HUES48 (cell line): Measurements from ENCODE around the gene PFN3.

Experiments
- H3K27ac ChIP-seq: one replicate; pipeline ENCODE4 v1.7.0; 2013; ENCODE audit warnings: low read depth, low read length, inconsistent platforms
- H3K27me3 ChIP-seq: 2 replicates; pipeline ENCODE4 v1.6.1; 2013; ENCODE audit warnings: mild to moderate bottlenecking, low read length; ENCODE audit not compliant: control insufficient read depth, insufficient read depth
- H3K36me3 ChIP-seq: 2 replicates; pipeline ENCODE4 v1.6.1; 2013; ENCODE audit warnings: low read length; ENCODE audit not compliant: control insufficient read depth, insufficient read depth
- H3K4me1 ChIP-seq: 2 replicates; pipeline ENCODE4 v1.6.1; 2013; ENCODE audit warnings: mild to moderate bottlenecking, low read length; ENCODE audit not compliant: control insufficient read depth, insufficient read depth
- H3K4me3 ChIP-seq: 2 replicates; pipeline ENCODE4 v1.5.1; 2013; ENCODE audit warnings: mild to moderate bottlenecking, low read depth, low read length
- H3K9ac ChIP-seq: 2 replicates; pipeline ENCODE4 v1.6.1; 2013; ENCODE audit warnings: mild to moderate bottlenecking, low read depth, low read length, moderate library complexity
- H3K9me3 ChIP-seq: 2 replicates; pipeline ENCODE4 v1.6.1; 2013; ENCODE audit warnings: low read length; ENCODE audit not compliant: control insufficient read depth, insufficient read depth

PFN3 gene

GRCh38 chr5:177434942-177435738 is 34.7 kb upstream of the PFN3 start:
- no peaks in the 10 kb centered on the region for H3K27me3 ChIP-seq
- no peak overlapping the region for H3K9ac ChIP-seq
- peaks cover 75% of the 10 kb centered on the region for H3K36me3 ChIP-seq
- no peak overlapping the region for H3K27ac ChIP-seq
- H3K4me1 ChIP-seq: peaks cover 5% of the 10 kb centered on the region; the same call in 1 of the 2 replicates
- H3K4me3 ChIP-seq: no peak overlapping the region
- no peaks in the 10 kb centered on the region for H3K9me3 ChIP-seq

DNA sequence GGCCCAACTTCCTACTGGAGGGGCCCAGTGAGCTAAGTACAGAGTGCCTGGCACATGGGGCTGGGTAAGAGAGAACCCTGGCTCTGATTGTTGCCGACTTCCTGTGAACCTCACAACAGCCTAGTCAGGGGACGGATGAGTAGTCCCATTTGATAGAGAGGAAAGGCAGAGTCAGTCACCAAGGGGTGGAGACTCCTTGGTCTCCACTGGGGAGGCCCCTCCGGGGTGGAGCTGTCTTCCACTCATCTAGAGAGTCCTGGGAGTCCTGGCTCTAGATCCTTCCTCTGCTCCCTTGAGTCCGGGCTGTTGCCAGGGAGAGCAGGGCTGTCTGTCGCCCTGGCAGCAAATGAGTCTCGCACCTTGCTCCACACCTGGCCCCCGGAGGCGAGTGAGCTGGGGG is 34.0 kb upstream of the PFN3 start:
- peaks cover 79% of the 10 kb centered on the region for H3K36me3 ChIP-seq
- no peaks in the 10 kb centered on the region for H3K4me1 ChIP-seq
- no peaks in the 10 kb centered on the region for H3K9me3 ChIP-seq
- H3K27ac ChIP-seq: no peak overlapping the region
- H3K4me3 ChIP-seq: no peak overlapping the region
- H3K9ac ChIP-seq: no peak overlapping the region
- H3K27me3 ChIP-seq: no peaks in the 10 kb centered on the region

- peaks cover 77% of the 10 kb centered on the region for H3K36me3 ChIP-seq
- no peaks in the 10 kb centered on the region for H3K9me3 ChIP-seq
- no peak overlapping the region for H3K4me3 ChIP-seq
- H3K4me1 ChIP-seq: no peaks in the 10 kb centered on the region
- H3K27me3 ChIP-seq: no peaks in the 10 kb centered on the region
- H3K9ac ChIP-seq: no peak overlapping the region
- no peak overlapping the region for H3K27ac ChIP-seq
These were observed 33.3 kb upstream of the PFN3 start for GRCh38 chr5:177433658-177434217.

- Histone ChIP-seq H3K9ac (no peak overlapping the region), H3K36me3 (peaks cover 72% of the 10 kb centered on the region), H3K9me3 (no peaks in the 10 kb centered on the region), H3K27me3 (no peaks in the 10 kb centered on the region), H3K27ac (no peak overlapping the region), H3K4me3 (no peak overlapping the region), H3K4me1 (no peaks in the 10 kb centered on the region)
These were observed 32.6 kb upstream of the PFN3 start for GRCh38 chr5:177432839-177433657.

DNA sequence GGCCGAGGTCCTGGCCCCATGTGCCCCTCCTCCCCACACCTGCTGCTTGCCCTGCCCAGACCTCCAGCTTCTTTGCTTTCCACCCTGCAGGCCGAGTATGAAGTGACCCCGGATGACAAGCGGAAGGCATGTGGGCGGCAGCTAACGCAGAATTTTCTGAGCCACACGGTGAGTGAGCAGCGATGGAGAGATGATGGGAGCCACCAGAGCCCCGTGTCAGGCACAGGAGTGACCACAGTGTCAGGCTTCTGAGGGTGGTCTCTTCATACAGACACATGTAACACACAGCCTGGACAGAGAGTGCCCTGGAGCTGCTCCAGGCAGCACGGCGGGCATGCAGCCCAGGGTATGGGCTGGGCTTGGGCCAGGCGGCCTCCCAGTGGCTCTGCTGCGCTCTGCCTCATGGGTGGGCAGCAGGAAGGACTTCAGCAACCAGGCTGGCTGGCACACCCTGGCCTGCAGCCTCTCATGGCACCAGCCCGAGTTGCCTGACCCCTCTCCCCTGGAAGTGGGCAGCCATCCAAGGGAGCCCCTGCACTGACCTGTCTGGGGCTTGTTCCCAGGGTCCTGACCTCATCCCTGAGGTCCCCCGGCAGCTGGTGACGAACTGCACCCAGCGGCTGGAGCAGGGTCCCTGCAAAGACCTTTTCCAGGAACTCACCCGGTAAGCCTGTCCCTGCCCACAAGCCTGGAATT is 31.8 kb upstream of the PFN3 start:
- H3K27me3 ChIP-seq: no peaks in the 10 kb centered on the region
- peaks cover 7% of the 10 kb centered on the region; the same call in 1 of the 2 replicates for H3K4me1 ChIP-seq
- H3K27ac ChIP-seq: no peak overlapping the region
- H3K9ac ChIP-seq: no peak overlapping the region
- H3K4me3 ChIP-seq: no peak overlapping the region
- H3K9me3 ChIP-seq: no peaks in the 10 kb centered on the region
- peaks cover 66% of the 10 kb centered on the region for H3K36me3 ChIP-seq

DNA sequence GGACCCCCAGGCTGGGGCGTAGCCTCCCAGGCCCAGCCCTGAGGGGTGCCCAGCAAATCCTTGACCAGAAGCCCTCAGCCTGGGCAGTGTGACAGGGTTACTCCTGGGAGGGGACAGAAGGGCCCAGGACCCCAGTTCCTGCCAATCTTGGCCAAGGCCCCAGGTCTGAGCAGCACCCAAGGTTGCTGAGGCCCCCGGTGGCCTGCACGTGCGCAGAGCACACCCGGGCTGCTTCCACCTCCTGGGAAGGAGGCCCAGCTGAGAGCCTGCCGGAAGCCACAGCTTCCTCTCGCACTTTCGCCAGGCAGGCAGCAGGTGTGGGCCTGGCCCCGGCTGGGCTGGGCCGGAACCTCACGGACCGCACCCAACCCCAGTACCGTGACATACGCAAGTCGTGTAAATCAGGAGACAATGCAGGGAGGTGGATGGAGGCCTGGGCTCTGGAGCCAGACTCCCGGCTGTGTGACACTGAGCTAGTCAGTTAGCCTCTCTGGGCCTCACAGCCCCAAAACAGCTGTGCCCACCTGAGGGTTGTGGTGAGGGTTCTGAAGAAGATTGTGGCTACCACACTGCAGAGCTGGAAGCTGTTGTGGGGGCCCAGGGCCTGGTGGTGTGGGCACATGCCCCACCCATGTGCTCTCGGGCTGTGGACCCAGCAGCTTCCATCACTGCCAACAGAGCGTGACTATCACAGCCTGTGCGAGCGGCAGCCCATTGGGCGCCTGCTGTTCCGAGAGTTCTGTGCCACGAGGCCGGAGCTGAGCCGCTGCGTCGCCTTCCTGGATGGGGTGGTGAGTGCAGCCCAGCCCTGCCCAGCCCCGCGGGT is 31.1 kb upstream of the PFN3 start:
- no peak overlapping the region for H3K27ac ChIP-seq
- H3K4me3 ChIP-seq: no peak overlapping the region
- H3K27me3 ChIP-seq: no peaks in the 10 kb centered on the region
- H3K9me3 ChIP-seq: no peaks in the 10 kb centered on the region
- peaks cover 62% of the 10 kb centered on the region for H3K36me3 ChIP-seq
- H3K9ac ChIP-seq: no peak overlapping the region
- peaks cover 9% of the 10 kb centered on the region; the same call in 1 of the 2 replicates for H3K4me1 ChIP-seq

DNA sequence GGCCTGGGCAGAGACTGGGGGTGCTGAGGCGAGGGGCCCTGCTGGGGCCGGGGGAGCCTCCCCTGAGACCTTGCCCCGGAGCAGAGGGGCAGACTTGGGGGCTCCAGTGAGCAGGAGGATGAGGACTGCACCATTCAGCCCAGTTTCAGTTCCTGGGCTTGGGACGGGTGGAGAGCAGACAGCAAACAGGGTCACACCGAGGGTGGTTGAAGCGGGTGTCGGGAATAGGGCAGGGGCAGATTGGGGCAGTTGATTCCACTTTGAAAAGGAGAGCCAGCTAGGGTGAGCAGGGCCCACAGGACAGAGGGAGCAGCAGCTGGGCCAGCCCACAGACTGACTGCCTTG is 30.5 kb upstream of the PFN3 start:
- no peak overlapping the region for H3K9ac ChIP-seq
- H3K9me3 ChIP-seq: no peaks in the 10 kb centered on the region
- no peak overlapping the region for H3K27ac ChIP-seq
- no peaks in the 10 kb centered on the region for H3K27me3 ChIP-seq
- peaks cover 58% of the 10 kb centered on the region for H3K36me3 ChIP-seq
- H3K4me3 ChIP-seq: no peak overlapping the region
- H3K4me1 ChIP-seq: peaks cover 9% of the 10 kb centered on the region; the same call in 1 of the 2 replicates

- Histone ChIP-seq H3K36me3 (peaks cover 54% of the 10 kb centered on the region), H3K4me1 (peaks cover 11% of the 10 kb centered on the region), H3K27me3 (no peaks in the 10 kb centered on the region), H3K27ac (no peak overlapping the region), H3K9me3 (no peaks in the 10 kb centered on the region), H3K4me3 (no peak overlapping the region), H3K9ac (no peak overlapping the region)
These were observed 29.9 kb upstream of the PFN3 start for GRCh38 chr5:177430140-177430951.

- peaks cover 45% of the 10 kb centered on the region for H3K36me3 ChIP-seq
- no peaks in the 10 kb centered on the region for H3K27me3 ChIP-seq
- H3K4me1 ChIP-seq: peaks cover 13% of the 10 kb centered on the region
- H3K27ac ChIP-seq: no peak overlapping the region
- H3K9ac ChIP-seq: no peak overlapping the region
- no peaks in the 10 kb centered on the region for H3K9me3 ChIP-seq
- H3K4me3 ChIP-seq: no peak overlapping the region
These were observed 29.0 kb upstream of the PFN3 start for GRCh38 chr5:177429248-177430040.
